Endothelial cell of umbilical vein (primary cell): Measurements from ENCODE around the gene TRPC4AP. TPM values are rescaled to one million over a fixed set of nuclear protein-coding genes. Genes with fewer than 3 reads are reported as not detected.

ENCODE experiments used
- BruUV-seq: library from RNA; stranded (reverse); fragments of 400-500 nt; replicated peaks from 2 replicates; lab custom pipeline; 2021; lab: Mats Ljungman, UMichigan
- CTCF ChIA-PET: fragments of 300-600, 350-600 bp; sonication (Branson Sonifier 250); formaldehyde crosslinking; loops from one replicate; lab custom pipeline; 2021; ENCODE audit warnings: antibody characterized with exemption, inconsistent platforms; lab: Charles Lee
- POLR2A ChIA-PET: fragments of 300-600, 350-600 bp; sonication (Branson Sonifier 250); formaldehyde crosslinking; loops from one replicate; lab custom pipeline; 2021; ENCODE audit warnings: antibody characterized with exemption, inconsistent platforms; lab: Charles Lee
- DNase-seq: peaks from one replicate; pipeline ENCODE4 v3.0.0-alpha.2; 2011; ENCODE audit warnings: low read depth, low spot score
- FAIRE-seq: peaks from 2 replicates; lab custom pipeline; 2011; peaks lifted over from hg19 to GRCh38; lab: Jason Lieb, UNC
- H2AFZ ChIP-seq: 2 replicates; pipeline ENCODE4 v1.6.0; 2012; ENCODE audit warnings: low read depth, low read length, control low read depth, inconsistent platforms
- H3K27ac ChIP-seq: 2 replicates; pipeline ENCODE4 v1.5.1; 2011; ENCODE audit warnings: low read depth, mild to moderate bottlenecking, control low read depth, low read length, moderate library complexity; ENCODE audit not compliant: insufficient read depth
- H3K27me3 ChIP-seq, 2 experiments: 2 replicates each; pipeline versions ENCODE4 v1.6.0 to v1.6.1; 2011; ENCODE audit warnings: low read length in 2 of 2, mixed read lengths in 1 of 2; ENCODE audit not compliant: control insufficient read depth in 2 of 2, insufficient read depth in 2 of 2
- H3K36me3 ChIP-seq, 2 experiments: 2 replicates in 1 of 2; 3 replicates in 1 of 2; pipeline ENCODE4 v1.5.1; 2011; ENCODE audit warnings: low read length in 2 of 2, mild to moderate bottlenecking in 1 of 2, moderate library complexity in 1 of 2; ENCODE audit not compliant: control insufficient read depth in 2 of 2, insufficient read depth in 2 of 2; ENCODE audit errors: extremely low read depth in 1 of 2
- H3K4me1 ChIP-seq: 3 replicates; pipeline ENCODE4 v1.5.1; 2011; ENCODE audit warnings: mild to moderate bottlenecking, low read length; ENCODE audit not compliant: control insufficient read depth, insufficient read depth; ENCODE audit errors: extremely low read depth
- H3K4me2 ChIP-seq: 2 replicates; pipeline ENCODE4 v1.6.1; 2011; ENCODE audit warnings: low read length, control low read depth, mixed read lengths; ENCODE audit not compliant: insufficient read depth
- H3K4me3 ChIP-seq, 3 experiments: fragments of 200-600 bp in 1 of 3; sonication (generic), shearing (Covaris generic) in 1 of 3; replicated peaks in 1 of 3; 2 replicates each; pipeline ENCODE4 v1.5.1; 2011 to 2016; ENCODE audit warnings: control low read depth in 3 of 3, low read length in 3 of 3, mild to moderate bottlenecking in 2 of 3, inconsistent platforms in 1 of 3, low read depth in 1 of 3, moderate library complexity in 1 of 3; ENCODE audit not compliant: insufficient read depth in 1 of 3
- H3K79me2 ChIP-seq: 2 replicates; pipeline ENCODE4 v1.6.0; 2012; ENCODE audit warnings: low read length, inconsistent platforms; ENCODE audit not compliant: control insufficient read depth, insufficient read depth
- H3K9ac ChIP-seq: replicated peaks from 2 replicates; pipeline ENCODE3; 2011; ENCODE audit warnings: low read length, control low read depth; ENCODE audit not compliant: insufficient read depth; ENCODE audit errors: extremely low read depth
- H3K9me1 ChIP-seq: replicated peaks from 3 replicates; pipeline ENCODE4 v1.6.0; 2011; ENCODE audit warnings: mild to moderate bottlenecking, low read length; ENCODE audit not compliant: control insufficient read depth, insufficient read depth; ENCODE audit errors: extremely low read depth
- H3K9me3 ChIP-seq: replicated peaks from 2 replicates; pipeline ENCODE4 v1.5.1; 2012; ENCODE audit warnings: low read length, inconsistent platforms; ENCODE audit not compliant: control insufficient read depth, insufficient read depth
- H4K20me1 ChIP-seq: replicated peaks from 2 replicates; pipeline ENCODE3; 2011; ENCODE audit warnings: mild to moderate bottlenecking, low read length; ENCODE audit not compliant: control insufficient read depth, insufficient read depth; ENCODE audit errors: extremely low read depth
- CTCF ChIP-seq, 2 donors: IDR thresholded peaks; 1 replicate in 1 of 2; 2 replicates in 1 of 2; pipeline ENCODE4 v1.5.1; 2011; ENCODE audit warnings: low read length in 2 of 2, mild to moderate bottlenecking in 2 of 2, moderate library complexity in 2 of 2, control low read depth in 1 of 2, inconsistent platforms in 1 of 2, low read depth in 1 of 2; ENCODE audit not compliant: insufficient read depth in 1 of 2; ENCODE audit errors: extremely low read depth in 1 of 2
- EZH2 ChIP-seq: IDR thresholded peaks from 2 replicates; pipeline ENCODE4 v1.6.1; 2012; ENCODE audit warnings: borderline replicate concordance, low read depth, mild to moderate bottlenecking, moderate library complexity, low read length, inconsistent platforms; ENCODE audit not compliant: severe bottlenecking
- FOS ChIP-seq: IDR thresholded peaks from 2 replicates; pipeline ENCODE4 v1.6.1; 2011; ENCODE audit warnings: mild to moderate bottlenecking, low read length, moderate library complexity, borderline replicate concordance; ENCODE audit not compliant: insufficient read depth
- GATA2 ChIP-seq: IDR thresholded peaks from 2 replicates; pipeline ENCODE4 v1.7.0; 2011; ENCODE audit warnings: low read depth, mild to moderate bottlenecking, moderate library complexity, mixed read lengths, low read length; ENCODE audit not compliant: insufficient read length, insufficient read depth
- JUN ChIP-seq: IDR thresholded peaks from 2 replicates; pipeline ENCODE4 v1.6.1; 2011; ENCODE audit warnings: borderline replicate concordance, low read depth; ENCODE audit not compliant: insufficient read length, insufficient read depth
- MAX ChIP-seq: IDR thresholded peaks from 2 replicates; pipeline ENCODE4 v1.6.1; 2011; ENCODE audit not compliant: insufficient read depth, insufficient read length
- MYC ChIP-seq: IDR thresholded peaks from one replicate; pipeline ENCODE4 v1.6.1; 2011; ENCODE audit warnings: mild to moderate bottlenecking, low read depth, low read length
- POLR2A ChIP-seq: IDR thresholded peaks from 2 replicates; pipeline ENCODE4 v1.6.1; 2012; ENCODE audit warnings: low read depth, mild to moderate bottlenecking, control low read depth, low read length
- POLR2AphosphoS5 ChIP-seq: IDR thresholded peaks from 2 replicates; pipeline ENCODE4 v1.6.1; 2012; ENCODE audit warnings: low read depth, mild to moderate bottlenecking, control low read depth, low read length, moderate library complexity; ENCODE audit not compliant: insufficient read depth
- dilution Hi-C: fragments of 300-500 bp; cut with MboI; formaldehyde crosslinking; loops from one replicate; pipeline ENCODE4 v1.15.0; 2019; ENCODE audit warnings: low sequenced_read_pairs; ENCODE audit not compliant: extremely low pct_ligation_motif_present
- intact Hi-C: fragments of 100-400 bp; cut with micrococcal nuclease; formaldehyde crosslinking; loops from one replicate; pipeline ENCODE4 v1.10.0; 2022
- polyA plus RNA-seq, 4 experiments: library from polyadenylated mRNA; depleted of rRNA in 3 of 4; stranded (reverse) in 3 of 4; unstranded in 1 of 4; fragments of >200 nt; gene quantifications; 2 replicates each; pipeline versions ENCODE4 v1.2.1 to v1.2.3, GENCODE V29; 2011 to 2012; ENCODE audit warnings: missing spikeins in 1 of 4
- total RNA-seq: library from RNA; stranded (reverse); gene quantifications from 2 replicates; pipeline ENCODE4 v1.2.3, GENCODE V29; 2021

Gene TRPC4AP
- total and polyA plus RNA-seq, 2 donors (not counting 3 experiments of a cell fraction or from before 2014, with no cell fraction given): 89.0 to 103 TPM

- Histone ChIP-seq H3K4me1 (no peaks in the 10 kb centered on the region), H3K36me3 (peaks cover 17 to 63% of the 10 kb centered on the region in 2 experiments), H3K27me3 (no peaks in the 10 kb centered on the region), H3K9me1 (no peaks in the 10 kb centered on the region), H3K4me2 (no peak overlapping the region), H3K9ac (no peak overlapping the region), H3K27ac (no peak overlapping the region), H2AFZ (no peak overlapping the region), H4K20me1 (no peaks in the 10 kb centered on the region), H3K4me3 (no peak overlapping the region), H3K9me3 (no peaks in the 10 kb centered on the region), H3K79me2 (no peaks in the 10 kb centered on the region)
- no peak for TF ChIP-seq FOS
- no peak for TF ChIP-seq CTCF (IDR thresholded peaks at IDR 0.05; ENCODE audit: extremely low read depth in 1 of 2, insufficient read depth in 1 of 2, low read depth in 1 of 2, low read length in 2 of 2)
- TF ChIP-seq MYC: no peak
- TF ChIP-seq EZH2: no peak
- TF ChIP-seq POLR2A: no peak
- TF ChIP-seq GATA2: no peak
- TF ChIP-seq MAX: no peak
- no peak for TF ChIP-seq JUN
- no peak for TF ChIP-seq POLR2AphosphoS5
- intact Hi-C loops: no loop called here
- DNase-seq (no peak), FAIRE-seq (peak; percentile 55)
- BruUV-seq: no TSS peak
- CTCF ChIA-PET: interaction anchor here (0.7 to 1.5 kb wide), 3 partner anchors 33 to 138 kb away, joined by 3 to 7 read pairs (median 4); no protein-coding TSS in a partner anchor
- dilution Hi-C loops: no loop called here
- POLR2A ChIA-PET: no interaction called here
These were observed 80.9 kb downstream of the TRPC4AP start for GRCh38 chr20:35011589-35012226.
